CD14-positive monocyte (primary cell): ENCODE measurements around the gene GOSR2. TPM values are rescaled to one million over a fixed set of nuclear protein-coding genes. Genes with fewer than 3 reads are reported as not detected.
"Not testable (repeated sequence)": the region's sequence is repeated elsewhere in the genome, so short reads cannot be mapped to it uniquely, and the experiment has no call there.

Source experiments
- DNase-seq, 3 donors: peaks; one replicate each; pipeline ENCODE4 v3.0.0-alpha.2; 2011 to 2022
- H2AFZ ChIP-seq: 2 replicates; pipeline ENCODE4 v1.6.0; 2012; ENCODE audit warnings: mild to moderate bottlenecking, low read depth, low read length, inconsistent platforms; ENCODE audit not compliant: insufficient read depth, poor library complexity, severe bottlenecking
- H3K27ac ChIP-seq, 2 donors: 1 replicate in 1 of 2; 2 replicates in 1 of 2; pipeline ENCODE4 v1.5.1; 2012 to 2013; ENCODE audit warnings: low read length in 2 of 2, control low read depth in 1 of 2, inconsistent platforms in 1 of 2, low read depth in 1 of 2, mild to moderate bottlenecking in 1 of 2
- H3K27me3 ChIP-seq, 2 donors: one replicate each; pipeline versions ENCODE4 v1.6.0 to v1.6.1; 2011 to 2013; ENCODE audit warnings: low read length in 2 of 2; ENCODE audit not compliant: control insufficient read depth in 2 of 2, insufficient read depth in 2 of 2
- H3K36me3 ChIP-seq, 2 donors: replicated peaks in 1 of 2; 1 replicate in 1 of 2; 2 replicates in 1 of 2; pipeline versions ENCODE4 v1.5.1 to v1.6.1; 2012 to 2013; ENCODE audit warnings: low read length in 2 of 2, control low read depth in 1 of 2, inconsistent platforms in 1 of 2, mild to moderate bottlenecking in 1 of 2; ENCODE audit not compliant: insufficient read depth in 2 of 2, control insufficient read depth in 1 of 2
- H3K4me1 ChIP-seq, 2 donors: 1 replicate in 1 of 2; 2 replicates in 1 of 2; pipeline versions ENCODE4 v1.5.1 to v1.6.1; 2012 to 2013; ENCODE audit warnings: low read length in 2 of 2, control low read depth in 1 of 2, inconsistent platforms in 1 of 2, mild to moderate bottlenecking in 1 of 2, moderate library complexity in 1 of 2; ENCODE audit not compliant: insufficient read depth in 2 of 2, control insufficient read depth in 1 of 2
- H3K4me2 ChIP-seq: replicated peaks from 2 replicates; pipeline ENCODE3; 2012; ENCODE audit warnings: low read length, moderate library complexity, mild to moderate bottlenecking; ENCODE audit not compliant: poor library complexity, severe bottlenecking; ENCODE audit errors: extremely low read depth
- H3K4me3 ChIP-seq, 3 experiments: fragments of 200-600 bp in 1 of 3; sonication (generic) in 1 of 3; replicated peaks in 1 of 3; 1 replicate in 2 of 3; 2 replicates in 1 of 3; pipeline ENCODE4 v1.5.1; 2011 to 2013; ENCODE audit warnings: low read length in 3 of 3, mild to moderate bottlenecking in 3 of 3, control low read depth in 2 of 3, low read depth in 2 of 3, inconsistent platforms in 1 of 3, moderate library complexity in 1 of 3
- H3K79me2 ChIP-seq: 2 replicates; pipeline ENCODE4 v1.6.0; 2012; ENCODE audit warnings: mild to moderate bottlenecking, control low read depth, inconsistent platforms, low read length, moderate library complexity; ENCODE audit not compliant: insufficient read depth
- H3K9ac ChIP-seq: 2 replicates; pipeline ENCODE4 v1.6.0; 2017; ENCODE audit warnings: low read length, mild to moderate bottlenecking; ENCODE audit not compliant: insufficient read depth, poor library complexity, severe bottlenecking
- H3K9me3 ChIP-seq, 2 donors: replicated peaks in 1 of 2; 1 replicate in 1 of 2; 2 replicates in 1 of 2; pipeline versions ENCODE4 v1.5.1 to v1.6.1; 2012 to 2013; ENCODE audit warnings: low read length in 2 of 2, control low read depth in 1 of 2; ENCODE audit not compliant: control insufficient read depth in 1 of 2, insufficient read depth in 1 of 2
- H4K20me1 ChIP-seq: 2 replicates; pipeline ENCODE4 v1.6.0; 2012; ENCODE audit warnings: mild to moderate bottlenecking, low read length, control low read depth, moderate library complexity; ENCODE audit not compliant: insufficient read depth
- H3K27ac Mint-ChIP-seq, 7 donors: one replicate each; pipeline ENCODE4 v1.8.0; 2020; ENCODE audit warnings: mild to moderate bottlenecking in 7 of 7, mixed read lengths in 7 of 7, moderate library complexity in 6 of 7, inconsistent platforms in 2 of 7
- H3K27me3 Mint-ChIP-seq, 3 donors: one replicate each; pipeline ENCODE4 v1.8.0; 2021 to 2022; ENCODE audit warnings: low read depth in 3 of 3, mild to moderate bottlenecking in 3 of 3, mixed read lengths in 3 of 3, moderate library complexity in 3 of 3, inconsistent platforms in 1 of 3
- H3K36me3 Mint-ChIP-seq, 2 donors: one replicate each; pipeline ENCODE4 v1.8.0; 2020; ENCODE audit warnings: mixed read lengths in 2 of 2, inconsistent platforms in 1 of 2, mild to moderate bottlenecking in 1 of 2
- H3K4me1 Mint-ChIP-seq: one replicate; pipeline ENCODE4 v1.8.0; 2020; ENCODE audit warnings: mild to moderate bottlenecking, mixed read lengths
- H3K4me3 Mint-ChIP-seq, 2 donors: one replicate each; pipeline ENCODE4 v1.8.0; 2020; ENCODE audit warnings: mild to moderate bottlenecking in 2 of 2, mixed read lengths in 2 of 2, moderate library complexity in 1 of 2
- H3K9me3 Mint-ChIP-seq, 7 donors: one replicate each; pipeline ENCODE4 v1.8.0; 2020 to 2022; ENCODE audit warnings: mixed read lengths in 7 of 7, mild to moderate bottlenecking in 6 of 7, moderate library complexity in 6 of 7, inconsistent platforms in 2 of 7
- CTCF ChIP-seq: fragments of 200-600 bp; IDR thresholded peaks from one replicate; pipeline ENCODE4 v1.8.0; 2022; ENCODE audit warnings: antibody characterized with exemption, mild to moderate bottlenecking
- WGBS: methylation state at CpG from one replicate; pipeline ENCODE4 v1.1.5; 2013; ENCODE audit warnings: missing lambda C conversion rate; ENCODE audit not compliant: insufficient coverage; 5-methylcytosine and 5-hydroxymethylcytosine counted together
- intact Hi-C, 2 donors: fragments of 100-400 bp; cut with micrococcal nuclease; formaldehyde crosslinking; loops; one replicate each; pipeline versions ENCODE4 v1.15.0 to v1.15.1; 2023
- polyA plus RNA-seq, 3 donors: library from polyadenylated mRNA; depleted of rRNA in 1 of 3; unstranded in 2 of 3; stranded (reverse) in 1 of 3; fragments of 300-500 nt in 2 of 3; fragments of >200 nt in 1 of 3; fragmentation: Illumina TruSeq in 2 of 3; gene quantifications; 1 replicate in 2 of 3; 2 replicates in 1 of 3; pipeline ENCODE4 v1.2.3, GENCODE V29; 2012 to 2021

The GOSR2 gene
- polyA plus RNA-seq, 3 donors: 25.2 to 31.1 (median 27.7) TPM

GRCh38 chr17:46986366-46986765 is 63.4 kb downstream of the GOSR2 start:
- no peaks in the 10 kb centered on the region for H4K20me1 ChIP-seq
- no peaks in the 10 kb centered on the region for H3K79me2 ChIP-seq
- Mint-ChIP-seq H3K9me3 (no peaks in the 10 kb centered on the region), H3K4me3 (no peak overlapping the region), H3K4me1 (no peaks in the 10 kb centered on the region), H3K27me3 (peaks cover 8 to 20% (median 16%) of the 10 kb centered on the region in 3 donors), H3K27ac (no peak overlapping the region), H3K36me3 (no peaks in the 10 kb centered on the region)
- intact Hi-C loops: no loop called here
- no peak overlapping the region for H3K4me3 ChIP-seq
- no peaks in the 10 kb centered on the region for H3K9me3 ChIP-seq
- no peaks in the 10 kb centered on the region for H3K4me1 ChIP-seq
- no peak for DNase-seq
- no peak overlapping the region for H3K27ac ChIP-seq
- peaks cover 0 to 8% of the 10 kb centered on the region in 2 donors for H3K27me3 ChIP-seq
- no peaks in the 10 kb centered on the region for H3K36me3 ChIP-seq
- 90% methylated on average over 6 of the region's 7 CpGs for WGBS
- no peak overlapping the region for H3K9ac ChIP-seq
- H3K4me2 ChIP-seq: no peak overlapping the region
- H2AFZ ChIP-seq: no peak overlapping the region
- no peak for TF ChIP-seq CTCF

DNA sequence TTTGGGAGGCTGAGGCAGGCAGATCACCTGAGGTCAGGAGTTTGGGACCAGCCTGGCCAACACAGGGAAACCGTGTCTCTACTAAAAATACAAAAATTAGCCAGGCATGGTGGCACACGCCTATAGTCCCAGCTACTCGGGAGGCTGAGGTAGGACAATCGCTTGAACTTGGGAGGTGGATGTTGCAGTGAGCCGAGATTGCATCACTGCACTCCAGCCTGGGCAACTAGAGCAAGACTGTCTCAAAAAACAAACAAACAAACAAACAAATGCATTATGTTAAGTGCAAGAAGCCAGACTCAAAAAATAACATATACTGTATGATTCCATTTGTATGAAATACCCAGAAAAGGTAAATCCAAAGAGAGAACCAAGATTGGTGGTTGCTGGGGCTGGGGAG is 65.0 kb downstream of the GOSR2 start:
- H3K4me3 ChIP-seq, H3K36me3 Mint-ChIP-seq, H3K4me3 Mint-ChIP-seq, H3K4me1 ChIP-seq, H3K9me3 Mint-ChIP-seq, H3K27me3 ChIP-seq, H3K9ac ChIP-seq, DNase-seq, H3K4me1 Mint-ChIP-seq, H4K20me1 ChIP-seq, H3K4me2 ChIP-seq, H3K36me3 ChIP-seq, H3K79me2 ChIP-seq, H3K27ac Mint-ChIP-seq, intact Hi-C loops, H3K27ac ChIP-seq, H3K9me3 ChIP-seq, H2AFZ ChIP-seq: not testable (repeated sequence)
- peaks cover 4 to 16% (median 6%) of the 10 kb centered on the region in 3 donors for H3K27me3 Mint-ChIP-seq
- WGBS: 100% methylated on average over 1 of the region's 5 CpGs
